Breast epithelium (tissue), 4 donors: Measurements from ENCODE around the gene EIPR1. TPM values are rescaled to one million over a fixed set of nuclear protein-coding genes. Genes with fewer than 3 reads are reported as not detected.

Experiments
- DNase-seq, 2 donors: peaks; one replicate each; pipeline ENCODE4 v3.0.0-alpha.2; 2019; ENCODE audit warnings: low spot score in 2 of 2
- H3K27ac ChIP-seq, 2 donors: fragments of 200-600 bp; sonication (generic) in 1 of 2; one replicate each; pipeline ENCODE4 v1.5.1; 2016 to 2019; ENCODE audit warnings: mild to moderate bottlenecking in 1 of 2
- H3K27me3 ChIP-seq, 2 donors: fragments of 200-600 bp; sonication (generic) in 1 of 2; one replicate each; pipeline versions ENCODE4 v1.5.1 to v1.6.0; 2017 to 2019; ENCODE audit warnings: control low read depth in 1 of 2, mild to moderate bottlenecking in 1 of 2
- H3K36me3 ChIP-seq: fragments of 200-600 bp; one replicate; pipeline ENCODE4 v1.5.1; 2019
- H3K4me1 ChIP-seq, 2 donors: fragments of 200-600 bp; sonication (generic); one replicate each; pipeline ENCODE4 v1.5.1; 2016 to 2019; ENCODE audit warnings: control low read depth in 1 of 2
- H3K4me3 ChIP-seq, 3 donors: fragments of 200-600 bp; sonication (generic); 1 replicate in 2 of 3; 2 replicates in 1 of 3; pipeline ENCODE4 v1.5.1; 2016 to 2019; ENCODE audit warnings: mild to moderate bottlenecking in 3 of 3, moderate library complexity in 2 of 3
- H3K9me3 ChIP-seq, 2 donors: fragments of 200-600 bp; sonication (generic) in 1 of 2; one replicate each; pipeline ENCODE4 v1.5.1; 2016 to 2019; ENCODE audit warnings: control low read depth in 1 of 2
- POLR2A ChIP-seq: fragments of 450-650 bp; IDR thresholded peaks from one replicate; pipeline ENCODE4 v1.6.1; 2016; ENCODE audit warnings: antibody characterized with exemption, mild to moderate bottlenecking, moderate library complexity
- POLR2AphosphoS5 ChIP-seq, 3 donors: sonication (generic); formaldehyde crosslinking; IDR thresholded peaks; one replicate each; pipeline ENCODE4 v1.6.1; 2017; ENCODE audit warnings: antibody characterized with exemption in 3 of 3
- intact Hi-C: fragments of 100-400 bp; cut with DNase I; formaldehyde crosslinking; loops from one replicate; pipeline ENCODE4 v1.15.1; 2023; ENCODE audit warnings: low total_unique reads
- total RNA-seq, 3 donors: library from RNA; depleted of rRNA; stranded (reverse); fragments of >200 nt; gene quantifications; one replicate each; pipeline ENCODE4 v1.1.0, GENCODE V29; 2016
- TF ChIP-seq, protein P1 (sequence below), 3 donors: fragments of 450-650 bp; IDR thresholded peaks; one replicate each; pipeline ENCODE4 v1.5.1; 2016 to 2017; ENCODE audit warnings: antibody characterized with exemption in 3 of 3, mild to moderate bottlenecking in 3 of 3, moderate library complexity in 3 of 3

The EIPR1 gene
- total RNA-seq, 3 donors from 2014 or later = 12.8 to 31.0 (median 23.3) TPM

DNA sequence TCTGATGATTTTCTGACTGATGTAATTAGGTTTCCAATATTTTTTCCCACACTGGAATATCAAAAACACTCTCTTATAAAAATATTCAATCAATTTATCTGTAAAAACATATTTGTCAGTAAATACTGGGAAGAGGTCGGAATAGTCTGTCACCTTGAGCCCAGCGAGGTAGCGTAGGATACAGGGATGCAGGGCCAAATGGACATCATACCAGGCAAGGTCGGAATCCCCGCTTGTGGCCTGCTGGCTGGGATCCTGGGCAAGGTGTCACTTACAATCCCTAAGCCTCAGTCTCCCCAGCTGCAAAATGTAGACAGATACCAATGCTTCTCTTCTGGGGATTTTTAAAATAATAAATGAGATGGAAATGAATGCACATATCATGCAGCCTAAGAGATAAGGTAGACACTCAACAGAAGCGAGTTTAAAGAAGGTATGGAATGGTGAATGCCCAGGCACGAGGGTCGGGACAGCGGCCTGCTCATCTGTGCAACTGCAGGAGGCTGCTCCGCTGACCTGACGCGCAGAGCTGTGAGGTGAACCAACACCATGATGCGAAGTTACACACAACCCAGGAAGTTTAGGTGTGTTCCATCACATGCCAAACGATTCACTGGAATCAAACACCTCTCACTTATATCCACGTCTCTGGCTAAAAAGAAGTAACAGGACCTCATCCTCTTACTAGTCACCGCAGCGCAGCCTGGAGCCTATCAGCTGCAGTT lies 98.2 kb downstream of the EIPR1 start:
- Histone ChIP-seq H3K27ac (no peak overlapping the region), H3K27me3 (no peaks in the 10 kb centered on the region), H3K36me3 (no peaks in the 10 kb centered on the region), H3K4me3 (no peak overlapping the region), H3K9me3 (peaks cover 0 to 13% of the 10 kb centered on the region in 2 donors), H3K4me1 (no peaks in the 10 kb centered on the region)
- intact Hi-C loops = no loop called here
- no peak for TF ChIP-seq POLR2A
- TF ChIP-seq POLR2AphosphoS5 (IDR thresholded peaks at IDR 0.05) = no peak
- TF ChIP-seq, protein P1, sequence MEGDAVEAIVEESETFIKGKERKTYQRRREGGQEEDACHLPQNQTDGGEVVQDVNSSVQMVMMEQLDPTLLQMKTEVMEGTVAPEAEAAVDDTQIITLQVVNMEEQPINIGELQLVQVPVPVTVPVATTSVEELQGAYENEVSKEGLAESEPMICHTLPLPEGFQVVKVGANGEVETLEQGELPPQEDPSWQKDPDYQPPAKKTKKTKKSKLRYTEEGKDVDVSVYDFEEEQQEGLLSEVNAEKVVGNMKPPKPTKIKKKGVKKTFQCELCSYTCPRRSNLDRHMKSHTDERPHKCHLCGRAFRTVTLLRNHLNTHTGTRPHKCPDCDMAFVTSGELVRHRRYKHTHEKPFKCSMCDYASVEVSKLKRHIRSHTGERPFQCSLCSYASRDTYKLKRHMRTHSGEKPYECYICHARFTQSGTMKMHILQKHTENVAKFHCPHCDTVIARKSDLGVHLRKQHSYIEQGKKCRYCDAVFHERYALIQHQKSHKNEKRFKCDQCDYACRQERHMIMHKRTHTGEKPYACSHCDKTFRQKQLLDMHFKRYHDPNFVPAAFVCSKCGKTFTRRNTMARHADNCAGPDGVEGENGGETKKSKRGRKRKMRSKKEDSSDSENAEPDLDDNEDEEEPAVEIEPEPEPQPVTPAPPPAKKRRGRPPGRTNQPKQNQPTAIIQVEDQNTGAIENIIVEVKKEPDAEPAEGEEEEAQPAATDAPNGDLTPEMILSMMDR (IDR thresholded peaks at IDR 0.05) = no peak
- DNase-seq = peak in 1 of 2 donors; percentile 10

DNA sequence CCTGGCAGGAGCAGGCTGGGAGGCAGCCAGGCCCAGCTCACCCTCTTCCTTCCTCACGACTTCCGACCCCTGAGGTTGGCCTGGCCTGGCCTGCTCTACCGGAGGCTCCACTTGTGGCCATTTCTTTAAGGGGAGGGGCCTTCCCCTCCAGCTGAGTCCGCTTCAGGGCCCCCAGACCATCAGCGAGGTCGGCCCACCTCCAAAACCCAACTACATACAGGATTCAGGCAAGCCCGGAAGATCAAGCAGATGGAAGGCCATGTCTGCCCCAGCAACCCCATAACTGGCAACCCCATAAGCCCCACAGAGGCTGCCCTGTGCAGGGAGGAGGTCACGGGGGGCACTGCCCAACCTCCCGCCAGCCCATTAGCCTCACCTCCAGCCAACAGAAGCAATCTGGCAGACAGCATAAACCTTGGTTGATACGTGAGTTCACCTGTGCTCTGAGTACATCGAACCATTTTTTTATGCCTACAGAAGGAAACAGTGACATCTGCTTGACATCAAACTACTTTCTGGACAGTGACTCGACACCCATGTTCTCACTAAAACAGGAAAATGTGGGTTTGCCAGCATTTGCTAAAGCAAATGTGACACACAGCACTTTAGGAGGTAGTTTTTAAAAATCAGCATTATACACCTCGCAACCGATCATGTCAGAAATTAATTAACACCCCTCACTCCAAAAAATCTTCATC lies 98.9 kb downstream of the EIPR1 start:
- DNase-seq = peak in 1 of 2 donors; percentile 31

DNA sequence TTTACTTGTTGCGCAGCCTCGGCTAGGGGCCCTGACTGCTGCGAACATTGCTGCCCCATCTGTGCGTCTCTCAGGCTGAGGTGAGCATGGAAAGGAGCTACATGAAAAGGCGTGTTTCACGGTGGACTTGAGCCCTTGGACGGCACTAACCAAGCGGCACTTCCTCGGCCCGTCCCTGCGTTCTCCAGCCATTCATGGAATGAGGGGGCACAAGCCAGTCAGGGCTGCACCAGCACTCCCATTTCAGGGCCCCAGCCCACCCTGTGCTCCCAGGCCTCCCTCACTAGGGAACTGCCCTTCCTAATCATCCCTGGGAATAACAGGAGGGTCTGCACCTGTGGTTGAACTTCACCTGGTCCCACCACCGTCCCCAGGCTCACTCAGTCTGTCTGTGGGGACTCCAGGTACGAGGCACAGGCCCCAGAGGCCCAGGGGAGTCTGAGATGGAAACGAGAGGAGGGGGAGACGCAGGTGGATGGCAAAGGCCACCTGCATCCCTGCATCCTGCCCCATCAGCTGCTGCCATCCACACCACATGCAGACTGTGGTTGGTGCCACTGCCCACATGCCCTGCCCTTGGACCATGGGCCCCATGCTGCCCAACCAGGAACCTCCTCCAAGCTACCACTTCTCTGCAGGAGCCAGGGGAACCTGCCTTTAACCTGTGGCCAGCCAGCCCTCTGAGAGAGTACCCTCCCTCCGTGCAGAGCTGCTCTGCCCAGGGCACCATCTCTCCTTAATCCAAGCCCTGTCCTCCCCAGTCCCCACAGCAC lies 99.7 kb downstream of the EIPR1 start:
- intact Hi-C loops = no loop called here
- no peak overlapping the region for H3K4me3 ChIP-seq
- H3K9me3 ChIP-seq = peaks cover 0 to 13% of the 10 kb centered on the region in 2 donors
- H3K27ac ChIP-seq = no peak overlapping the region
- DNase-seq = peak in 1 of 2 donors; percentile 41
- TF ChIP-seq, protein P1 (IDR thresholded peaks at IDR 0.05) = no peak
- no peak for TF ChIP-seq POLR2AphosphoS5 (IDR thresholded peaks at IDR 0.05)
- no peak for TF ChIP-seq POLR2A
- no peaks in the 10 kb centered on the region for H3K27me3 ChIP-seq
- no peaks in the 10 kb centered on the region for H3K36me3 ChIP-seq
- H3K4me1 ChIP-seq = no peaks in the 10 kb centered on the region

More for the DNA sequence above, 98.9 kb downstream of the EIPR1 start:
- H3K36me3 ChIP-seq = no peaks in the 10 kb centered on the region
- H3K4me3 ChIP-seq = no peak overlapping the region
- TF ChIP-seq POLR2AphosphoS5 (IDR thresholded peaks at IDR 0.05) = no peak
- TF ChIP-seq POLR2A = no peak
- TF ChIP-seq, protein P1 (IDR thresholded peaks at IDR 0.05) = no peak
- peaks cover 0 to 13% of the 10 kb centered on the region in 2 donors for H3K9me3 ChIP-seq
- H3K27ac ChIP-seq = no peak overlapping the region
- no peaks in the 10 kb centered on the region for H3K4me1 ChIP-seq
- intact Hi-C loops = no loop called here
- H3K27me3 ChIP-seq = no peaks in the 10 kb centered on the region

DNA sequence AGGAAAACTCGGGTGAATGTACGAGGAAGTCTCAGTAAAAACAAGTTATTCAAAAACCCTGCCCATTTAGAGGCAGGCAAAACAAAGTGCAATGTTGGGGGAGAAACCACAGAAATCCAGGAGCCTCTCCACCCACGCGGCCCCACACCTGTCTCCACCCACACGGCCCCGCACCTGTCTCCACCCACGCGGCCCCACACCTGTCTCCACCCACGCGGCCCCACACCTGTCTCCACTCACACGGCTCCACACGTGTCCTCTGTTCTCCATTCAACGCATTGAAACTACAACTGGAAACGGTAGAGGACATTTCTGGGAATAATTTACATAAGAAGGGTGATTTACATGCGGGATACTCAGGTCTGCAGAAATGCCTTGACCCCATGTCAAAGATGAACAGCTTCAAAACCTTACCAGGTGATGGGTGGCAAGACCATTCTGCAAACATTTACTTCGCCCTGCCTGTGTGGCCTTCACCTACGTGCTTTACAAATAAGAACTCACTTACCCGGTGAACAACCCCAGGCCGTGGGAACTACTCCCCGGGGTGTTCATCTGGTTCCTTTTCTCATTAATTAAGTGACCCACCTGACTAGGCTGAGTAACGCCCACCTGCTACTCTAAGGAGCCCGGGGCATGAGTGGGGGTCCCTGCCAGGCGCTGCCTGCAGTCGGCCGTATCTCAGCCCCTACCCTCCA lies 100.4 kb downstream of the EIPR1 start:
- no peak for DNase-seq
- no peak overlapping the region for H3K27ac ChIP-seq
- H3K4me1 ChIP-seq = no peaks in the 10 kb centered on the region
- intact Hi-C loops = no loop called here
- no peaks in the 10 kb centered on the region for H3K36me3 ChIP-seq
- H3K27me3 ChIP-seq = no peaks in the 10 kb centered on the region
- no peak overlapping the region for H3K4me3 ChIP-seq
- TF ChIP-seq POLR2AphosphoS5 (IDR thresholded peaks at IDR 0.05) (no peak), POLR2A (no peak)
- TF ChIP-seq, protein P1 (IDR thresholded peaks at IDR 0.05) = no peak
- peaks cover 0 to 13% of the 10 kb centered on the region in 2 donors for H3K9me3 ChIP-seq
